ENCODE data around the gene CER1.
A peak's percentile ranks its signal among the peaks of the same experiment; 100 is the strongest.

CER1 gene

DNA sequence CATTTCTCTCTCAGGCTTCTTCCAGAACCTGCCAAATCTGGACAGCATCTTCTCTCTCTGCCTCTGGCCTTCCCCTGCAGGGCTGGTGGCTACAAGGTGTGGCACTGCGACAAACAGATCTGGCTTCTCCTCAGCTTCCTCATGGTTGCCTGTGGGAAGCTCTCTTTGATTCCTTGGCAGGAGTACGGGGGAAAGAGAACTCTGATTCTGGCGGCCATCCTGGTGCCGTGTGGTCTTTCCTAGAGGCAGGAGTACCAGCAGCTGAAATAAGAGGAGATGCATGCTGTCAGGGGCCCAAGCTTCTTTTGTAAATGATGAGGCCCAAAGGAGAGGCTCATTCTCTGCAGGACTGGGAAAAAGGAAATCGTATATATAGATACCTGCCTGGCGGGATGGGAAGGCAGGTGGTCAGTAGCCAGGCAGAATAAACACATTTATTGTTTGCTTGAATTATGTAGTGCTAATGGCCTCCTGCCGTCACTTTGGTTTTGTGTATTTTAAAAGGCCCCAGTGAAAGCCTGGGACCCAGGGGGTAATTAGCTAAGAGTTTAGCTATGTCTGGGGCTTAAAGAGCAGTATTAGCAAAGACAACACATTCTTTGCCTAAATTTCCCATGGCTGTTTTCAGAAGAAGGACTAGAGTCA, at the start of gene CER1:
TSS of gene CER1 (minus strand) at position 343 of the 645 bp plus-strand sequence. CDS start at position 282, 61 bp downstream.
- Histone ChIP-seq H3K4me2 (ENCODE audit: low read length) (no peak within 1 kb of the TSS), H4K20me1 (ENCODE audit: insufficient read depth, low read length) (no peaks in the 10 kb centered on the region), H3K27me3 (ENCODE audit: low read depth, low read length) (peaks cover 17% of the 10 kb centered on the region), H3K9me3 (ENCODE audit: insufficient read depth, low read length) (no peaks in the 10 kb centered on the region), H3K27ac (ENCODE audit: low read length) (no peak within 1 kb of the TSS), H2AFZ (ENCODE audit: low read depth, low read length) (no peak within 1 kb of the TSS), H3K36me3 (replicated peaks; ENCODE audit: low read depth, low read length) (no peaks in the 10 kb centered on the region), H3K4me3 (ENCODE audit: low read length) (no peak within 1 kb of the TSS), H3K9ac (ENCODE audit: low read length) (no peak within 1 kb of the TSS), H3K79me2 (ENCODE audit: low read length) (no peaks in the 10 kb centered on the region), H3K4me1 (ENCODE audit: low read length) (no peaks in the 10 kb centered on the region)
- no peak for TF ChIP-seq CTCF (IDR thresholded peaks at IDR 0.05; ENCODE audit: low read depth, low read length)
- TF ChIP-seq EZH2phosphoT487 (IDR thresholded peaks at IDR 0.05; ENCODE audit: low read depth) = no peak

- H3K4me1 ChIP-seq (ENCODE audit: low read length) = peaks cover 11% of the 10 kb centered on the region
- no peaks in the 10 kb centered on the region for H3K36me3 ChIP-seq (replicated peaks; ENCODE audit: low read depth, low read length)
- TF ChIP-seq EZH2phosphoT487 (IDR thresholded peaks at IDR 0.05; ENCODE audit: low read depth) (no peak), CTCF (IDR thresholded peaks at IDR 0.05; ENCODE audit: low read depth, low read length) (no peak)
- H3K4me2 ChIP-seq (ENCODE audit: low read length) = no peak overlapping the region
- H3K27me3 ChIP-seq (ENCODE audit: low read depth, low read length) = peaks cover 13% of the 10 kb centered on the region; the same call in 1 of the 2 replicates
- H3K9me3 ChIP-seq (ENCODE audit: insufficient read depth, low read length) = no peaks in the 10 kb centered on the region
- no peaks in the 10 kb centered on the region for H4K20me1 ChIP-seq (ENCODE audit: insufficient read depth, low read length)
- no peaks in the 10 kb centered on the region for H3K79me2 ChIP-seq (ENCODE audit: low read length)
- H3K9ac ChIP-seq (ENCODE audit: low read length) = no peak overlapping the region
- no peak overlapping the region for H3K4me3 ChIP-seq (ENCODE audit: low read length)
- H2AFZ ChIP-seq (ENCODE audit: low read depth, low read length) = no peak overlapping the region
- no peak overlapping the region for H3K27ac ChIP-seq (ENCODE audit: low read length)
These were observed 48.1 kb upstream of the CER1 start for GRCh38 chr9:14770592-14770991.

- Histone ChIP-seq H2AFZ (ENCODE audit: low read depth, low read length) (no peak overlapping the region), H3K27me3 (ENCODE audit: low read depth, low read length) (peaks cover 19% of the 10 kb centered on the region), H3K27ac (ENCODE audit: low read length) (no peak overlapping the region), H3K9ac (ENCODE audit: low read length) (no peak overlapping the region), H3K79me2 (ENCODE audit: low read length) (no peaks in the 10 kb centered on the region), H3K36me3 (replicated peaks; ENCODE audit: low read depth, low read length) (no peaks in the 10 kb centered on the region), H3K4me2 (ENCODE audit: low read length) (peak overlapping the region; percentile 83), H3K4me3 (ENCODE audit: low read length) (peak overlapping the region; percentile 74; the same call in 1 of the 2 replicates), H3K4me1 (ENCODE audit: low read length) (peaks cover 11% of the 10 kb centered on the region), H4K20me1 (ENCODE audit: insufficient read depth, low read length) (no peaks in the 10 kb centered on the region), H3K9me3 (ENCODE audit: insufficient read depth, low read length) (no peaks in the 10 kb centered on the region)
- peak; percentile 80 for TF ChIP-seq CTCF (IDR thresholded peaks at IDR 0.05; ENCODE audit: low read depth, low read length)
- TF ChIP-seq EZH2phosphoT487 (IDR thresholded peaks at IDR 0.05; ENCODE audit: low read depth) = no peak
These were observed 46.7 kb upstream of the CER1 start for GRCh38 chr9:14769230-14769571.

GRCh38 chr9:14768405-14769229, 46.1 kb upstream of the CER1 start:
- Histone ChIP-seq H3K36me3 (replicated peaks; ENCODE audit: low read depth, low read length) (no peaks in the 10 kb centered on the region), H2AFZ (ENCODE audit: low read depth, low read length) (peak overlapping the region; percentile 94), H3K4me3 (ENCODE audit: low read length) (peak overlapping the region; percentile 74), H3K9me3 (ENCODE audit: insufficient read depth, low read length) (no peaks in the 10 kb centered on the region), H4K20me1 (ENCODE audit: insufficient read depth, low read length) (no peaks in the 10 kb centered on the region), H3K4me2 (ENCODE audit: low read length) (peak overlapping the region; percentile 83), H3K27me3 (ENCODE audit: low read depth, low read length) (peaks cover 19% of the 10 kb centered on the region), H3K9ac (ENCODE audit: low read length) (peak overlapping the region; percentile 49), H3K27ac (ENCODE audit: low read length) (no peak overlapping the region), H3K4me1 (ENCODE audit: low read length) (peaks cover 11% of the 10 kb centered on the region), H3K79me2 (ENCODE audit: low read length) (no peaks in the 10 kb centered on the region)
- peak; percentile 85 for TF ChIP-seq CTCF (IDR thresholded peaks at IDR 0.05; ENCODE audit: low read depth, low read length)
- no peak for TF ChIP-seq EZH2phosphoT487 (IDR thresholded peaks at IDR 0.05; ENCODE audit: low read depth)

Data from OCI-LY3 (cell line).